ENCODE measurements around the gene ZNF764.
A peak's percentile ranks its signal among the peaks of the same experiment; 100 is the strongest.

ZNF764 gene

DNA sequence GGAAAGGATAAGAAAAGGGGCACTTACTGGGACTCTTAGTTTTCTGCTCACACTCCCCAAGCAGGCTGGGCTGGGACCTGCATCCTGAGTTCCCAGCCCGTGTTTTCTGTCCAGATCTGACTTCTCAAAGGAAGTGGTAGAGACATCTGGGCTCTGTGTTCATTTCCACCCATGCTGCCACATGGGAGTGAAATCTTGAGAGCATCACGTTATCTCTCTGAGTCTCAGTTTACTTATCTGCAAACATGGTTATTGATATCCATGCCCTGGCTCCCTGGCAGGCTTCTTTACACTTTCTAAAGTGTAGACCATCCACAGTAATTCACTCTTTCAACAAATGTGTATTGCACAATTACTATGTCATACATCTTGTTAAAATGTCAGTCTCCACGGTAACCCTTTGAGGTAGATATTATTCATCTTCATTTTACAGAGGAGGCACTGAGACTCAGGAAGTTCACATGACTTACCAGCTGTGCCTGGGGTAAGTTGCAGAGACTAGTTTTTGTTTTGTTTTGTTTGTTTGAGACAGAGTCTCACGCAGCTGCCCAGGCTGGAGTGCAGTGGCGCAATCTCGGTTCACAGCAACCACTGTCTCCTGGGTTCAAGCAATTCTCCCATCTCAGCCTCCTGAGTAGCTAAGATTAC, 9.9 kb upstream of the ZNF764 start:
- H3K4me3 ChIP-seq (ENCODE audit: low read depth, low read length): no peak overlapping the region
- CTCF ChIA-PET: interaction anchor here (0.8 to 1.1 kb wide), 2 partner anchors 10 to 138 kb away, joined by 4 to 5 read pairs; partner anchors contain the start of genes DCTPP1 and ZNF764
- POLR2A ChIA-PET: interaction anchor here (0.6 kb wide), 1 partner anchor 42 kb away, joined by 3 read pairs; no protein-coding TSS in a partner anchor
- TF ChIP-seq, protein P1, sequence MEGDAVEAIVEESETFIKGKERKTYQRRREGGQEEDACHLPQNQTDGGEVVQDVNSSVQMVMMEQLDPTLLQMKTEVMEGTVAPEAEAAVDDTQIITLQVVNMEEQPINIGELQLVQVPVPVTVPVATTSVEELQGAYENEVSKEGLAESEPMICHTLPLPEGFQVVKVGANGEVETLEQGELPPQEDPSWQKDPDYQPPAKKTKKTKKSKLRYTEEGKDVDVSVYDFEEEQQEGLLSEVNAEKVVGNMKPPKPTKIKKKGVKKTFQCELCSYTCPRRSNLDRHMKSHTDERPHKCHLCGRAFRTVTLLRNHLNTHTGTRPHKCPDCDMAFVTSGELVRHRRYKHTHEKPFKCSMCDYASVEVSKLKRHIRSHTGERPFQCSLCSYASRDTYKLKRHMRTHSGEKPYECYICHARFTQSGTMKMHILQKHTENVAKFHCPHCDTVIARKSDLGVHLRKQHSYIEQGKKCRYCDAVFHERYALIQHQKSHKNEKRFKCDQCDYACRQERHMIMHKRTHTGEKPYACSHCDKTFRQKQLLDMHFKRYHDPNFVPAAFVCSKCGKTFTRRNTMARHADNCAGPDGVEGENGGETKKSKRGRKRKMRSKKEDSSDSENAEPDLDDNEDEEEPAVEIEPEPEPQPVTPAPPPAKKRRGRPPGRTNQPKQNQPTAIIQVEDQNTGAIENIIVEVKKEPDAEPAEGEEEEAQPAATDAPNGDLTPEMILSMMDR (IDR thresholded peaks at IDR 0.05; ENCODE audit: insufficient read depth, low read length, missing control alignments): no peak
- DNase-seq (ENCODE audit: low read depth, low spot score): peak; percentile 19

DNA sequence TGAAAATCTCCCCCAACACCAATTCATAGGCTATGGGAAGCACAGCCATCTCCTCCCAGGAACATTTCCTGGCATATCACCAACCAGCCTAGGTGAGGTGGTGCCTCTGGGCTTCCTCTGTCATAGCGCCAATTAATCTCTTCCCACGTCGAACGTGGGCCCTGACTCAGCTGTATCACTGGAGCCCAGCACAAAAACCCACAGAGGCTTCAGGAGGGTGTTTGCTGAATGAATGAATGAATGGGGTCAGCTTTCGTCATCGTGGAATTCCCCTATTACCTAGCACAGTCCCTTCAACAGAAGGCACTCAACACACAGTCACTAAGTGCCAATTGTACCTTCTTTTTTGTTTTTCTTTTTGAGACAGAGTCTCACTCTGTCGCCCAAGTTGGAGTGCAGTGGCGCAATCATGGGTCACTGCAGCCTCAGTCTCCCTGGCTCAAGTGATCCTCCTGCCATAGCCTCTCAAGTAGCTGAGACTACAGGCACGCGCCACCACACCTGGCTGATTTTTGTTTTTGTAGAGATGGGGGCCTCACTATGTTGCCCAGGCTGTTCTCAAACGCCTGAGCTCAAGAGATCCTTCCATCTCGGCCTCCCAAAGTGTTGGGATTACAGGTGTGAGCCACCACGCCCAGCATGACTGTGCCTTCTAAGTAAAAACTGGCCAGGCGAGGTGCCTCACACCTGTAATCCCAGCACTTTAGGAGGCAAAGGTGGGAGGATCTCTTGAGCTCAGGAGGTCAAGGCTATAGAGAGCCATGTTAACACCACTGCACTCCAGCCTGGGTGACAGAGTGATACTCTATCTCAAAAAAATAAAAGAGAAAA, 9.2 kb upstream of the ZNF764 start:
- no peak overlapping the region for H3K4me3 ChIP-seq (ENCODE audit: low read depth, low read length)
- ChIA-PET CTCF (interaction anchor here (0.9 to 1.6 kb wide), 4 partner anchors 9 to 137 kb away, joined by 3 to 5 read pairs (median 4); partner anchors contain the start of genes DCTPP1 and ZNF764), POLR2A (no interaction called here)
- TF ChIP-seq, protein P1 (IDR thresholded peaks at IDR 0.05; ENCODE audit: insufficient read depth, low read length, missing control alignments): no peak
- no peak for DNase-seq (ENCODE audit: low read depth, low spot score)

DNA sequence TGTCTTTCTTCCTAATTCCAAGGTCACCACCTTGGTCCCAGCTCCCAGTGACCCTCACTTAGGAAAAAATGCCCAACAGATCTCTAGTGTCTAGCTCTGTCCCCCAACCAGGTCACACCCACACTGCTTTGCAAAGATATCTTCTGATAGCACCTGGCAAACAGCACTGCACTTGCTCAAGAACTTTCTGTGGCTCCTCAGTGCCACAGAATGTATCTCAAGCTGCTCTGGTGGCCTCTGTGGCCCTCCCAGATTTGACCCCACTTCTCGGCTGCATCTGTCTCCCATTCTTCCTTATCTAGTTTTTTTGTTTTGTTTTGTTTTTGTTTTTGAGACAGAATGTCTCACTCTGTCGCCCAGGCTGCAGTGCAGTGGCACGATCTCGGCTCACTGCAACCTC, 8.4 kb upstream of the ZNF764 start:
- H3K4me3 ChIP-seq (ENCODE audit: low read depth, low read length): no peak overlapping the region
- ChIA-PET CTCF (interaction anchor here (0.9 to 1.6 kb wide), 3 partner anchors 8 to 25 kb away, joined by 3 to 4 read pairs (median 3); partner anchors contain the start of gene ZNF764), POLR2A (no interaction called here)
- DNase-seq (ENCODE audit: low read depth, low spot score): no peak
- TF ChIP-seq, protein P1 (IDR thresholded peaks at IDR 0.05; ENCODE audit: insufficient read depth, low read length, missing control alignments): no peak

DNA sequence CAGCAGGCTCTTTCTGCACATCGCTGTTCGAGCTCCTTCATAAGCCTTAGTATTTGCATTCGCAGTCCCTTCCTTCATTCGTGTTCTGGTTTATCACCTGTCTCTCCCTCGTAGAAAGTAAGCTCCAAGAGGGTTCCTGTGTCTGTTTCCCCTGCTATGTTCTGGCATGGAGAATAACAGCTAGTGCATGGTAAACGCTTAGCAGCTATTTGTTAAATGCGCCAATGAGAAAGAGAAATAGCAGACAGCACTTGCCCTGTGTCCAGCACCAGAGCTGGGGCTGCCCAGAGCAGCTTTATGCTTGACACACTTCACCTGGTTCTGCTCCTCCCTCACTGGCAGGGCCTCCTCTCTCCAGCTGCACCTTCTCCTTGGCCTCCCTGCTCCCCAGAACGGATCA, 7.8 kb upstream of the ZNF764 start:
- no peak for DNase-seq (ENCODE audit: low read depth, low spot score)
- POLR2A ChIA-PET: no interaction called here
- CTCF ChIA-PET: interaction anchor here (0.8 to 1.6 kb wide), 5 partner anchors 8 to 136 kb away, joined by 3 to 4 read pairs (median 3); partner anchors contain the start of genes DCTPP1 and ZNF764
- H3K4me3 ChIP-seq (ENCODE audit: low read depth, low read length): no peak overlapping the region
- TF ChIP-seq, protein P1 (IDR thresholded peaks at IDR 0.05; ENCODE audit: insufficient read depth, low read length, missing control alignments): no peak

DNA sequence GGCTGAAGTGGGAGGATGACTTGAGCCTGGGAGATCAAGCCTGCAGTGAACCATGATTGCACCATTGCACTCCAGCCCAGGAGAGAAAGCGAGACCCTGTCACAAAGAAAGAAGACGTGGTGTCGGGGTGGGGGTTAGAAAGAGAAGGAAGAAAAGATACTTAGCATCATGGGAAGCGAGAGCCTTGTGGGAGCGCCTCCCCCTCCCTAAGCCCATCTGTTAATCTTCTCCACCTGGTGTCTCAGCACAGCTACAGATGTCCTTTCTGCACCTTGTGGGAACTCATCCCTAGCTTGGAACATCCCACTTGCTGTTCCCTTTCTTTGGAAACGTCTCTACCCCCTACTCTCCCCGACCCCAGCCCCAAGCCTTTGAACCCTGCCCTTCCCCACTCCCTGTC, 7.4 kb upstream of the ZNF764 start:
- TF ChIP-seq, protein P1 (IDR thresholded peaks at IDR 0.05; ENCODE audit: insufficient read depth, low read length, missing control alignments): no peak
- ChIA-PET POLR2A (no interaction called here), CTCF (interaction anchor here (0.8 to 1.8 kb wide), 5 partner anchors 24 to 136 kb away, joined by 3 to 5 read pairs (median 4); partner anchors contain the start of gene DCTPP1)
- H3K4me3 ChIP-seq (ENCODE audit: low read depth, low read length): no peak overlapping the region
- no peak for DNase-seq (ENCODE audit: low read depth, low spot score)

DNA sequence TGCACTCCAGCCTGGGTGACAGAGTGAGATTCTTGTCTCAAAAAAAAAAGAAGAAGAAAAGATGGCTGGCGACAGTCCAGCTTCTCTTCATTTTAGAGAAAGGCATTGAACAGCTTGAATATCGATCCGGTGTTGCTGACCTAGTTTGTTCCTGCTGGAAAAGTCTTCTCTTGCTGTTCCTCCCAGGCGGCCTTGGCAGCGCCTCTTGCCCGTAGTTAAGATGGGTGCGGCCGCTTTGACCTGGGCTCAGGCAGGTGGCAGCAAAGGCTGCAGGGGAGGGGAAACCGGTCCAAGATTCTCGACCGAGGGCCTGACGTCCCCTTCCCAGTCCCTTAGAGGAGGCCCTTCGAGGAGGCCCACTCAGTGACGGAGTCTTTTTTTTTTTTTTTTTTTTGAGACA, 3.8 kb upstream of the ZNF764 start:
- CTCF ChIA-PET: no interaction called here
- DNase-seq (ENCODE audit: low read depth, low spot score): no peak
- POLR2A ChIA-PET: no interaction called here
- no peak overlapping the region for H3K4me3 ChIP-seq (ENCODE audit: low read depth, low read length)
- TF ChIP-seq, protein P1 (IDR thresholded peaks at IDR 0.05; ENCODE audit: insufficient read depth, low read length, missing control alignments): no peak
